Right lobe of liver (tissue), 6 donors: ENCODE measurements around the gene ADGRF4. TPM values are rescaled to one million over a fixed set of nuclear protein-coding genes. Genes with fewer than 3 reads are reported as not detected.

ENCODE experiments used
- ATAC-seq, 4 donors: fragments of 200-7000 bp; cut with Tn5 transposase; one replicate each; pipeline ENCODE4 v1.9.1; 2020; ENCODE audit warnings: mild to moderate bottlenecking in 4 of 4, moderate library complexity in 4 of 4
- DNase-seq, 3 donors: peaks; one replicate each; pipeline ENCODE4 v3.0.0-alpha.2; 2020
- H3K27ac ChIP-seq, 3 donors: fragments of 200-600 bp; one replicate each; pipeline ENCODE4 v1.8.0; 2022
- H3K27me3 ChIP-seq, 2 donors: fragments of 200-600 bp; one replicate each; pipeline ENCODE4 v1.8.0; 2022
- H3K36me3 ChIP-seq, 4 donors: fragments of 200-600 bp; sonication (generic) in 1 of 4; one replicate each; pipeline versions ENCODE4 v1.5.1 to v1.8.0; 2017 to 2022; ENCODE audit warnings: control low read depth in 1 of 4
- H3K4me1 ChIP-seq, 4 donors: fragments of 200-600 bp; sonication (generic) in 1 of 4; one replicate each; pipeline versions ENCODE4 v1.5.1 to v1.8.0; 2017 to 2022; ENCODE audit warnings: control low read depth in 1 of 4
- H3K4me3 ChIP-seq, 3 donors: fragments of 200-600 bp; one replicate each; pipeline ENCODE4 v1.8.0; 2022
- H3K9me3 ChIP-seq, 4 donors: fragments of 200-600 bp; sonication (generic) in 1 of 4; one replicate each; pipeline versions ENCODE4 v1.5.1 to v1.8.0; 2017 to 2022; ENCODE audit warnings: control low read depth in 1 of 4
- POLR2A ChIP-seq: fragments of 450-650 bp; IDR thresholded peaks from one replicate; pipeline ENCODE4 v1.6.1; 2017; ENCODE audit warnings: antibody characterized with exemption, mild to moderate bottlenecking
- WGBS: methylation state at CpG from one replicate; pipeline ENCODE4 v1.1.6; 2018; ENCODE audit warnings: low coverage, low lambda C conversion rate; ENCODE audit not compliant: insufficient coverage; ENCODE audit errors: missing lambda C conversion rate; 5-methylcytosine and 5-hydroxymethylcytosine counted together
- intact Hi-C, 2 donors: fragments of 100-400 bp; cut with DNase I; formaldehyde crosslinking; loops; one replicate each; pipeline versions ENCODE4 v1.11.2 to v1.14.1; 2022
- total RNA-seq, 6 experiments: library from RNA; depleted of rRNA in 2 of 6; stranded (reverse); fragments of >200 nt in 2 of 6; fragmentation: NEBNext Ultra II Directional in 3 of 6; extraction: Animal tissue kit (Norgen Biotek cat#: 25700) in 3 of 6; gene quantifications; one replicate each; pipeline versions ENCODE4 v1.1.0 to v1.2.4, GENCODE V29; 2016 to 2023
- TF ChIP-seq, protein P1 (sequence below), 4 donors: fragments of 200-600 bp in 3 of 4; fragments of 450-650 bp in 1 of 4; IDR thresholded peaks; one replicate each; pipeline versions ENCODE4 v1.5.1 to v1.8.0; 2016 to 2022; ENCODE audit warnings: antibody characterized with exemption in 4 of 4, mild to moderate bottlenecking in 2 of 4
- donor health status: DM: no; HTN: yes; CAD: no.
- donor health status: DM: no; HTN: no; CAD: no.
- donor health status: DM: no; HTN: no; CAD: no.
- donor health status: DM: no; HTN: yes; CAD: no.
- donor health status: DM: no; HTN: yes; CAD: no.

The ADGRF4 gene
- total RNA-seq, 6 experiments from 2014 or later, result not detected

DNA sequence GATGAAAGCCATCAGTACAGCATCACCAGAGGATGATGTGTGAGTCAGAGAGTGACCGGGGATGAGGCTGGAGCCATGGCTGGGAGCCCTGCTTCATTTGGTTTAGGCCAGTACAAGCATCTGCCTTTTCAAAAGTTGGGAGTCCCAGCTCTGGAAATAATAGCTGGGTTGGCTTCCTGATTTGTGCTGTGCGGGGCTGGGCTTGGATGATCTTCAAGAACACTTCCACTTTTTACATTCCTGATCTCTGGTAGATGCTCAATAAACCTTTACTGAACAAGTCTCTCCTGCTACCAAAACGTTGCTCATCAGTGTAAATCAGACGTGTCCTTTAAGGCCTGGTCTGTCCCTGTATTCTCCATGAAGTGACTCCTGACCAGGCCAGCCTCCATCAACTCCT is 44.1 kb upstream of the ADGRF4 start:
- Histone ChIP-seq H3K4me3 (no peak overlapping the region), H3K4me1 (no peaks in the 10 kb centered on the region), H3K9me3 (no peaks in the 10 kb centered on the region), H3K27ac (no peak overlapping the region), H3K27me3 (no peaks in the 10 kb centered on the region), H3K36me3 (no peaks in the 10 kb centered on the region)
- DNase-seq (no peak), ATAC-seq (no peak)
- 52% methylated on average over 3 of the region's 4 CpGs for WGBS
- TF ChIP-seq, protein P1, sequence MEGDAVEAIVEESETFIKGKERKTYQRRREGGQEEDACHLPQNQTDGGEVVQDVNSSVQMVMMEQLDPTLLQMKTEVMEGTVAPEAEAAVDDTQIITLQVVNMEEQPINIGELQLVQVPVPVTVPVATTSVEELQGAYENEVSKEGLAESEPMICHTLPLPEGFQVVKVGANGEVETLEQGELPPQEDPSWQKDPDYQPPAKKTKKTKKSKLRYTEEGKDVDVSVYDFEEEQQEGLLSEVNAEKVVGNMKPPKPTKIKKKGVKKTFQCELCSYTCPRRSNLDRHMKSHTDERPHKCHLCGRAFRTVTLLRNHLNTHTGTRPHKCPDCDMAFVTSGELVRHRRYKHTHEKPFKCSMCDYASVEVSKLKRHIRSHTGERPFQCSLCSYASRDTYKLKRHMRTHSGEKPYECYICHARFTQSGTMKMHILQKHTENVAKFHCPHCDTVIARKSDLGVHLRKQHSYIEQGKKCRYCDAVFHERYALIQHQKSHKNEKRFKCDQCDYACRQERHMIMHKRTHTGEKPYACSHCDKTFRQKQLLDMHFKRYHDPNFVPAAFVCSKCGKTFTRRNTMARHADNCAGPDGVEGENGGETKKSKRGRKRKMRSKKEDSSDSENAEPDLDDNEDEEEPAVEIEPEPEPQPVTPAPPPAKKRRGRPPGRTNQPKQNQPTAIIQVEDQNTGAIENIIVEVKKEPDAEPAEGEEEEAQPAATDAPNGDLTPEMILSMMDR (IDR thresholded peaks at IDR 0.05), result no peak
- TF ChIP-seq POLR2A, result no peak
- intact Hi-C loops, result no loop called here

DNA sequence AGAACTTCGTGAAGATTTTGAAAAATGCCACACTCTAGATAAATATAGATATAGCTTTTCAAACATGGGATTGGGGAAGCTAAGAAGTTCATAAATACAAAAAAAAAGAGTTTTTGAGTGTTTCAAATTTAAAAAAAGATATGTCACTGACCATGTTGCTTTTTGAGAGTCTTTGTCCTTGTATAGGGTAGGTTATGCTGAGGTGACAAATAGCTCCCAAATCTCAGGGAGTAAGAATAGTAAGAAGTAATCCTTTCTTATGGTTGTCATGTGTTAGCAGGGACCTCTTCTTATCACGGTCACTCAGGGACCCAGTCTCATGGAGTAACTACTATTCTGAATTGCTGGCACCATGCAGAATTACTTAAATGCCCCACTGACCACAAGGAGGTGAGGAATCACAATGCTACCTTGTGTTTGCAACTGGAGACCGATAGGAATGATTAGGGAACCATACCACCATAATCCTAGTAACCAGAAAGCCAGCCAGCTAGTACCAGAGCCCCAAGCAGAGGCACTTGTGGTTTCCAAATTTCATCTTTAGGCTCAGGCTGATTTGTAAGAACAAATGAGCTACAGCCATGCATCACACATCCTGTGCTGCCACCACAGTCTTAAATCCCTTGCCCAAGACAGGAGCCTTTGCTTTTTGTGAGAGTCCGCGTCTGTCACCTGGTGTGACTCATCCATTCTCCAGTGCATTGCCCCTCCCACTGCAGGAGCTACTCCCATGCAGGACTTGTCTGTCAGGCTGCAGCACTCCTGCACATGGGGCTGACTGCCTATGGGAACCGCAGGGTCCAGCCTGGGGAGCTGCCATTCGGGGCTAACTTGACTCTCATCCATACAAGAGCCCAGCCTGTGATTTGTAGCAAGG is 42.4 kb upstream of the ADGRF4 start:
- H3K27me3 ChIP-seq, result no peaks in the 10 kb centered on the region
- WGBS, result 44% methylated on average over 6 of the region's 7 CpGs
- H3K4me1 ChIP-seq, result no peaks in the 10 kb centered on the region
- no peak for TF ChIP-seq POLR2A
- TF ChIP-seq, protein P1 (IDR thresholded peaks at IDR 0.05), result no peak
- no peak overlapping the region for H3K27ac ChIP-seq
- H3K36me3 ChIP-seq, result no peaks in the 10 kb centered on the region
- DNase-seq, result no peak
- no peaks in the 10 kb centered on the region for H3K9me3 ChIP-seq
- no peak for ATAC-seq
- no peak overlapping the region for H3K4me3 ChIP-seq
- intact Hi-C loops, result no loop called here

DNA sequence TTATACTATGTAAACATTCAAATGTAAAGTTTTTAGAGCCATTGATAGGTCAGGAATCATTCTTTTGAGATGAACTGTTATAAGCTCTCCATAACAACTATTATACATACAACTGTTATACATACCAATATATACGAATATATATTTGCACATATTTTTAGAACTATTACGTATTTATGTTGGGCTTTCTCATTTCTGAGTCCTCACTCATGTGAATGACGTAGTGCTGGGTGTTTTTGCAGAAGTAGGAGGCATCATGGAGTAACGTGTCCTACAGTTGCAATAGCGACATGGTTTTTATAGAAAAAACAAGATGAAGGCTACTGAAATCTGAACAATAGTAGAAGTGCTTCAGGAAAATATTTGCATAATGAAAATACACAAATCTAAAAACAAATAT is 36.4 kb upstream of the ADGRF4 start:
- peaks cover 0 to 5% of the 10 kb centered on the region in 2 donors for H3K27me3 ChIP-seq
- H3K27ac ChIP-seq, result no peak overlapping the region
- no peaks in the 10 kb centered on the region for H3K36me3 ChIP-seq
- WGBS, result 55% methylated on average over 5 of the region's 5 CpGs
- ATAC-seq (no peak), DNase-seq (no peak)
- TF ChIP-seq, protein P1 (IDR thresholded peaks at IDR 0.05), result no peak
- TF ChIP-seq POLR2A, result no peak
- H3K9me3 ChIP-seq, result no peaks in the 10 kb centered on the region
- H3K4me1 ChIP-seq, result no peaks in the 10 kb centered on the region
- intact Hi-C loops, result no loop called here
- no peak overlapping the region for H3K4me3 ChIP-seq

DNA sequence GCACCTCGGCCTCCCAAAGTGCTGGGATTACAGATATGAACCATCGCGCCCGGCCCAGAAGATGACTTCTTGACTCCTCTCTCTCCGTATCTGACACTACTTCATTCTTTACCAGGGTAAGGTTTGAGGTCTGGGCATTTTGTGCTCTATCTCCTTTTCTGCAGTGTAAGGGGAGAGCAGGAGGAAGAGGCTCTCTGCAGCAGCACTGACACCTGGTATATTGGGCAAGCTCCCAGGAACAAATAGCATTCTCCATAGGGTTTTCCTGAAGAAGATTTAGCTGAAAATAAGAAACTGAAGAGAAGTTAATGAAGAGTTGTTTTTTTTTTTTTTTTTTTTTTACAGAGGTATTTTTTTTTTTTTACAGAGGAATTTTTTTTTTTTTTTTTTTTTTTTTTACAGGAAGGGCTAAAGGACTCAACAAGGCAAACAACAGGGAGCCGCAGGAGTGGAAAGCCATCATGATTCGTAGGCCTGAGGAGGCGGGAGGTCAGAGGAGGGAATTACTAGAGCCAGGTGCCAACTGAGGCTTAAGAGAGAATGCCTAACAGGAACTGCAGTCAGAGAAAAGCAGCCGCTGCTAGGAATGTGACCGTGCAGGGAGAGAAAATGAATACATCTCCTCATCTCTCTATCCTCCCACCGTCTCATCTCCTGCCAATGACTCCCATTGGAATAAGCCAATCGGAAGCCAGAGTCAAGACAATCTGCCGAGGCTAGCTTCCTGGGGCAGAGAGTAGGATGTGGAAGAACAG is 34.7 kb upstream of the ADGRF4 start:
- DNase-seq (no peak), ATAC-seq (no peak)
- peaks cover 0 to 5% of the 10 kb centered on the region in 2 donors for H3K27me3 ChIP-seq
- 72% methylated on average over 12 of the region's 13 CpGs for WGBS
- no peaks in the 10 kb centered on the region for H3K36me3 ChIP-seq
- H3K4me3 ChIP-seq, result no peak overlapping the region
- no peaks in the 10 kb centered on the region for H3K4me1 ChIP-seq
- no peaks in the 10 kb centered on the region for H3K9me3 ChIP-seq
- no peak overlapping the region for H3K27ac ChIP-seq
- intact Hi-C loops, result no loop called here
- TF ChIP-seq POLR2A, result no peak
- TF ChIP-seq, protein P1 (IDR thresholded peaks at IDR 0.05), result no peak
